ENCODE results near the gene ABCD1.
A peak's percentile ranks its signal among the peaks of the same experiment; 100 is the strongest.

Gene ABCD1

DNA sequence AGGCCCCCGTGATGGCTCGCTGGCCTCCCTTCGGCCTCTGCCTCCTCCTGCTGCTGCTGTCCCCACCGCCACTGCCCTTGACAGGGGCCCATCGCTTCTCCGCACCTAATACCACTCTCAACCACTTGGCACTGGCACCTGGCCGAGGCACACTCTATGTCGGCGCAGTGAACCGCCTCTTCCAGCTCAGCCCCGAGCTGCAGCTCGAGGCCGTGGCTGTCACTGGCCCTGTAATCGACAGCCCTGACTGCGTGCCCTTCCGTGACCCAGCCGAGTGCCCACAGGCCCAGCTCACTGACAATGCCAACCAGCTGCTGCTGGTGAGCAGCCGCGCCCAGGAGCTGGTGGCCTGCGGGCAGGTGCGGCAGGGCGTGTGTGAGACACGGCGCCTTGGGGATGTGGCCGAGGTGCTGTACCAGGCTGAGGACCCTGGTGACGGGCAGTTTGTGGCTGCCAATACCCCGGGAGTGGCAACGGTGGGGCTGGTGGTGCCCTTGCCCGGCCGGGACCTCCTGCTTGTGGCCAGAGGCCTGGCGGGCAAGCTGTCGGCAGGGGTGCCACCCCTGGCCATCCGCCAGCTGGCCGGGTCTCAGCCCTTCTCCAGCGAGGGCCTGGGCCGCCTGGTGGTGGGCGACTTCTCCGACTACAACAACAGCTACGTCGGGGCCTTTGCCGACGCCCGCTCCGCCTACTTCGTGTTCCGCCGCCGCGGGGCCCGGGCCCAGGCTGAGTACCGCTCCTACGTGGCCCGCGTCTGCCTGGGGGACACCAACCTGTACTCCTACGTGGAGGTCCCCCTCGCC, 42.4 kb downstream of the ABCD1 start:
- TF ChIP-seq, protein P1, sequence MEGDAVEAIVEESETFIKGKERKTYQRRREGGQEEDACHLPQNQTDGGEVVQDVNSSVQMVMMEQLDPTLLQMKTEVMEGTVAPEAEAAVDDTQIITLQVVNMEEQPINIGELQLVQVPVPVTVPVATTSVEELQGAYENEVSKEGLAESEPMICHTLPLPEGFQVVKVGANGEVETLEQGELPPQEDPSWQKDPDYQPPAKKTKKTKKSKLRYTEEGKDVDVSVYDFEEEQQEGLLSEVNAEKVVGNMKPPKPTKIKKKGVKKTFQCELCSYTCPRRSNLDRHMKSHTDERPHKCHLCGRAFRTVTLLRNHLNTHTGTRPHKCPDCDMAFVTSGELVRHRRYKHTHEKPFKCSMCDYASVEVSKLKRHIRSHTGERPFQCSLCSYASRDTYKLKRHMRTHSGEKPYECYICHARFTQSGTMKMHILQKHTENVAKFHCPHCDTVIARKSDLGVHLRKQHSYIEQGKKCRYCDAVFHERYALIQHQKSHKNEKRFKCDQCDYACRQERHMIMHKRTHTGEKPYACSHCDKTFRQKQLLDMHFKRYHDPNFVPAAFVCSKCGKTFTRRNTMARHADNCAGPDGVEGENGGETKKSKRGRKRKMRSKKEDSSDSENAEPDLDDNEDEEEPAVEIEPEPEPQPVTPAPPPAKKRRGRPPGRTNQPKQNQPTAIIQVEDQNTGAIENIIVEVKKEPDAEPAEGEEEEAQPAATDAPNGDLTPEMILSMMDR (conservative IDR thresholded peaks at IDR 0.05; ENCODE audit: low read length), result no peak
- no peak for TF ChIP-seq EZH2phosphoT487 (IDR thresholded peaks at IDR 0.05; ENCODE audit: borderline replicate concordance)
- Histone ChIP-seq H3K4me2 (ENCODE audit: low read depth, low read length, poor library complexity, severe bottlenecking) (peak overlapping the region; percentile 68), H3K4me1 (ENCODE audit: insufficient read depth, low read length, poor library complexity, severe bottlenecking) (peaks cover 4% of the 10 kb centered on the region), H3K9me2 (replicated peaks; ENCODE audit: low read depth, low read length) (no peaks in the 10 kb centered on the region), H3K9me3 (ENCODE audit: insufficient read depth, low read depth, low read length) (no peaks in the 10 kb centered on the region), H3K79me2 (ENCODE audit: insufficient read depth, low read length) (no peaks in the 10 kb centered on the region), H4K20me1 (ENCODE audit: insufficient read depth, low read length, poor library complexity, severe bottlenecking) (no peaks in the 10 kb centered on the region), H3K27me3 (ENCODE audit: insufficient read depth, low read length, poor library complexity, severe bottlenecking) (no peaks in the 10 kb centered on the region), H3K36me3 (ENCODE audit: insufficient read depth, low read length) (no peaks in the 10 kb centered on the region), H3K9ac (ENCODE audit: low read depth, low read length, poor library complexity, severe bottlenecking) (no peak overlapping the region), H3K4me3 (ENCODE audit: low read length, poor library complexity, severe bottlenecking) (peak overlapping the region; percentile 64), H3F3A (ENCODE audit: low read depth) (no peaks in the 10 kb centered on the region), H2AFZ (ENCODE audit: low read length) (no peak overlapping the region)

- Histone ChIP-seq H3K9me3 (ENCODE audit: insufficient read depth, low read depth, low read length) (no peaks in the 10 kb centered on the region), H2AFZ (ENCODE audit: low read length) (no peak overlapping the region), H3F3A (ENCODE audit: low read depth) (no peaks in the 10 kb centered on the region), H3K79me2 (ENCODE audit: insufficient read depth, low read length) (no peaks in the 10 kb centered on the region), H3K27me3 (ENCODE audit: insufficient read depth, low read length, poor library complexity, severe bottlenecking) (no peaks in the 10 kb centered on the region), H3K9ac (ENCODE audit: low read depth, low read length, poor library complexity, severe bottlenecking) (no peak overlapping the region), H3K4me3 (ENCODE audit: low read length, poor library complexity, severe bottlenecking) (no peak overlapping the region), H3K36me3 (ENCODE audit: insufficient read depth, low read length) (no peaks in the 10 kb centered on the region), H4K20me1 (ENCODE audit: insufficient read depth, low read length, poor library complexity, severe bottlenecking) (no peaks in the 10 kb centered on the region), H3K9me2 (replicated peaks; ENCODE audit: low read depth, low read length) (no peaks in the 10 kb centered on the region), H3K4me2 (ENCODE audit: low read depth, low read length, poor library complexity, severe bottlenecking) (no peak overlapping the region), H3K4me1 (ENCODE audit: insufficient read depth, low read length, poor library complexity, severe bottlenecking) (peaks cover 4% of the 10 kb centered on the region)
- TF ChIP-seq, protein P1 (conservative IDR thresholded peaks at IDR 0.05; ENCODE audit: low read length), result no peak
- no peak for TF ChIP-seq EZH2phosphoT487 (IDR thresholded peaks at IDR 0.05; ENCODE audit: borderline replicate concordance)
Measured at GRCh38 chrX:153767674-153768055, 43.0 kb downstream of the ABCD1 start.

DNA sequence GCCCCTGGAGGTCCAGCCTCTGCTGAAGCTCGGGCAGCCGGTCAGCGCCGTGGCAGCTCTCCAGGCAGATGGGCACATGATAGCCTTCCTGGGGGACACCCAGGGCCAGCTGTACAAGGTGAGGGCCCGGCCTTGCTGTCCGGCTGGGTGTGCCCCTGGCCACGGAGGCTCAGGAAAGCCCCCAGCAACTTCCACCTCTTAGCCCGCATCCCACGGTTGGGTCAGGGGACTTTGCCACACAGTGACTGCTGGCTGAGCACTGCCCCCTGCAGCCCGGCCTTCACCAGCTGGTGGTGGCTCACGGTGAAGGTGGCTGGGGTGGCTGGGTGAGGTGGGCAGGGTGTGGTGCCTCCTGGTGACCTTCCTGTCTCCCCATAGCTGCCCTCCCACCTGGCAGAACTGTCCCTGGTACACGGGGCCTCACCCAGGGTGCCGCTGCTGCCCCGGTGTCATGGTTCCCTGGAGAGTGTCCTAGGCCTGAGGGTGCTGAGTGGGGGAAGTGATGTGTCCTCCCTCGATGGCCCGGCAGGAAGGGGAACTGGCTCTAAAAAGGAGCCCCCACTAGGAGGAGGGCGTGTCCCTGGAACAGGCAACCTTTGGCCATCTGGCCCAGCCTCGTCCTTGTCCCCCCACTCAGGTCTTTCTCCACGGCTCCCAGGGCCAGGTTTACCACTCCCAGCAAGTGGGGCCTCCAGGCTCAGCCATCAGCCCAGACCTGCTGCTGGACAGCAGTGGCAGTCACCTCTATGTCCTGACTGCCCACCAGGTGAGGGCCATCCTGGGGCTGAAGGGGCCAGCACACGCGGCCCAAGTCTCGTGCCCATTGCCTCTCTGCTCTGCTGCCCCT, 43.9 kb downstream of the ABCD1 start:
- Histone ChIP-seq H4K20me1 (ENCODE audit: insufficient read depth, low read length, poor library complexity, severe bottlenecking) (no peaks in the 10 kb centered on the region), H3K9me2 (replicated peaks; ENCODE audit: low read depth, low read length) (no peaks in the 10 kb centered on the region), H3F3A (ENCODE audit: low read depth) (no peaks in the 10 kb centered on the region), H3K79me2 (ENCODE audit: insufficient read depth, low read length) (no peaks in the 10 kb centered on the region), H3K27me3 (ENCODE audit: insufficient read depth, low read length, poor library complexity, severe bottlenecking) (no peaks in the 10 kb centered on the region), H3K9ac (ENCODE audit: low read depth, low read length, poor library complexity, severe bottlenecking) (no peak overlapping the region), H3K4me3 (ENCODE audit: low read length, poor library complexity, severe bottlenecking) (no peak overlapping the region), H3K4me2 (ENCODE audit: low read depth, low read length, poor library complexity, severe bottlenecking) (no peak overlapping the region), H2AFZ (ENCODE audit: low read length) (no peak overlapping the region), H3K9me3 (ENCODE audit: insufficient read depth, low read depth, low read length) (no peaks in the 10 kb centered on the region), H3K36me3 (ENCODE audit: insufficient read depth, low read length) (no peaks in the 10 kb centered on the region), H3K4me1 (ENCODE audit: insufficient read depth, low read length, poor library complexity, severe bottlenecking) (peaks cover 4% of the 10 kb centered on the region)
- TF ChIP-seq, protein P1 (conservative IDR thresholded peaks at IDR 0.05; ENCODE audit: low read length), result 0 out of 2 replicates have a peak, but pooled peaks have one; percentile 27
- TF ChIP-seq EZH2phosphoT487 (IDR thresholded peaks at IDR 0.05; ENCODE audit: borderline replicate concordance), result no peak
